BE2C (cell line): Measurements from ENCODE around the gene HFE.

ENCODE experiments used
- DNase-seq: peaks from one replicate; pipeline ENCODE4 v3.0.0-alpha.2; 2020
- H3K27me3 ChIP-seq: fragments of 250-450 bp; sonication (Bioruptor Pico); 2 replicates; pipeline ENCODE4 v1.5.1; 2020; ENCODE audit warnings: mild to moderate bottlenecking
- H3K36me3 ChIP-seq: fragments of 250-450 bp; sonication (Bioruptor Pico); 2 replicates; pipeline ENCODE4 v1.5.1; 2020; ENCODE audit warnings: mild to moderate bottlenecking
- H3K4me1 ChIP-seq: fragments of 250-450 bp; sonication (Bioruptor Pico); 2 replicates; pipeline ENCODE4 v1.5.1; 2020
- H3K4me3 ChIP-seq: 2 replicates; pipeline ENCODE4 v1.5.1; 2011; ENCODE audit warnings: low read depth, low read length
- H3K9me3 ChIP-seq: fragments of 250-450 bp; sonication (Bioruptor Pico); 2 replicates; pipeline ENCODE4 v1.5.1; 2020
- CTCF ChIP-seq: IDR thresholded peaks from 2 replicates; pipeline ENCODE4 v1.5.1; 2012; ENCODE audit warnings: mild to moderate bottlenecking, low read depth, low read length

HFE gene

GRCh38 chr6:26086211-26086610 lies 1.0 kb upstream of the HFE start:
- Histone ChIP-seq H3K27me3 (no peaks in the 10 kb centered on the region), H3K9me3 (no peaks in the 10 kb centered on the region; the same call in 1 of the 2 replicates), H3K4me3 (no peak overlapping the region), H3K4me1 (no peaks in the 10 kb centered on the region), H3K36me3 (no peaks in the 10 kb centered on the region)
- TF ChIP-seq CTCF, result no peak
- DNase-seq, result no peak

GRCh38 chr6:26088344-26088743 lies 1.1 kb downstream of the HFE start:
- H3K4me1 ChIP-seq, result no peaks in the 10 kb centered on the region
- H3K9me3 ChIP-seq, result no peaks in the 10 kb centered on the region
- H3K4me3 ChIP-seq, result no peak overlapping the region
- no peak for DNase-seq
- H3K27me3 ChIP-seq, result no peaks in the 10 kb centered on the region
- TF ChIP-seq CTCF, result no peak
- no peaks in the 10 kb centered on the region for H3K36me3 ChIP-seq

- TF ChIP-seq CTCF, result no peak
- Histone ChIP-seq H3K4me3 (no peak overlapping the region), H3K9me3 (no peaks in the 10 kb centered on the region), H3K36me3 (no peaks in the 10 kb centered on the region), H3K27me3 (no peaks in the 10 kb centered on the region), H3K4me1 (no peaks in the 10 kb centered on the region)
- DNase-seq, result no peak
Observed at GRCh38 chr6:26089272-26089671, 2.0 kb downstream of the HFE start.

GRCh38 chr6:26092443-26092842 lies 5.2 kb downstream of the HFE start:
- Histone ChIP-seq H3K27me3 (no peaks in the 10 kb centered on the region), H3K4me1 (no peaks in the 10 kb centered on the region), H3K36me3 (no peaks in the 10 kb centered on the region), H3K4me3 (no peak overlapping the region), H3K9me3 (no peaks in the 10 kb centered on the region)
- DNase-seq, result no peak
- TF ChIP-seq CTCF, result no peak

GRCh38 chr6:26094036-26094435 lies 6.8 kb downstream of the HFE start:
- DNase-seq, result no peak
- Histone ChIP-seq H3K4me3 (no peak overlapping the region), H3K36me3 (no peaks in the 10 kb centered on the region), H3K27me3 (no peaks in the 10 kb centered on the region), H3K4me1 (no peaks in the 10 kb centered on the region), H3K9me3 (no peaks in the 10 kb centered on the region)
- TF ChIP-seq CTCF, result no peak

GRCh38 chr6:26097268-26097875 lies 10.1 kb downstream of the HFE start:
- DNase-seq, result peak; percentile 66
- Histone ChIP-seq H3K36me3 (no peaks in the 10 kb centered on the region), H3K27me3 (no peaks in the 10 kb centered on the region), H3K4me1 (no peaks in the 10 kb centered on the region), H3K9me3 (no peaks in the 10 kb centered on the region), H3K4me3 (no peak overlapping the region)
- peak; percentile 74 for TF ChIP-seq CTCF
